ENCODE data around the gene ANAPC15.

- TF ChIP-seq FOS (IDR thresholded peaks at IDR 0.05; ENCODE audit: low read depth, low read length) (no peak), USF2 (IDR thresholded peaks at IDR 0.05; ENCODE audit: low read depth, low read length) (no peak), CEBPB (IDR thresholded peaks at IDR 0.05; ENCODE audit: low read depth, low read length) (no peak), POLR2A (IDR thresholded peaks at IDR 0.05; ENCODE audit: low read depth, low read length) (no peak), CTCF (conservative IDR thresholded peaks at IDR 0.05; ENCODE audit: low read depth, low read length) (no peak), RCOR1 (IDR thresholded peaks at IDR 0.05; ENCODE audit: insufficient replicate concordance, low read length) (peak; percentile 55), SMC3 (IDR thresholded peaks at IDR 0.05; ENCODE audit: low read depth, low read length) (no peak), MAFK (IDR thresholded peaks at IDR 0.05; ENCODE audit: low read depth, low read length) (no peak), RAD21 (IDR thresholded peaks at IDR 0.05; ENCODE audit: low read length) (no peak), MXI1 (IDR thresholded peaks at IDR 0.05; ENCODE audit: borderline replicate concordance, low read depth, low read length) (no peak), RFX5 (IDR thresholded peaks at IDR 0.05; ENCODE audit: low read depth, low read length) (no peak), CHD1 (IDR thresholded peaks at IDR 0.05; ENCODE audit: low read depth, low read length) (no peak), MAZ (IDR thresholded peaks at IDR 0.05; ENCODE audit: borderline replicate concordance, low read depth, low read length) (no peak)
Measured at GRCh38 chr11:72111300-72112142, 974 bp downstream of the ANAPC15 start.
